ENCODE data around the gene DDAH2.

The DDAH2 gene

DNA sequence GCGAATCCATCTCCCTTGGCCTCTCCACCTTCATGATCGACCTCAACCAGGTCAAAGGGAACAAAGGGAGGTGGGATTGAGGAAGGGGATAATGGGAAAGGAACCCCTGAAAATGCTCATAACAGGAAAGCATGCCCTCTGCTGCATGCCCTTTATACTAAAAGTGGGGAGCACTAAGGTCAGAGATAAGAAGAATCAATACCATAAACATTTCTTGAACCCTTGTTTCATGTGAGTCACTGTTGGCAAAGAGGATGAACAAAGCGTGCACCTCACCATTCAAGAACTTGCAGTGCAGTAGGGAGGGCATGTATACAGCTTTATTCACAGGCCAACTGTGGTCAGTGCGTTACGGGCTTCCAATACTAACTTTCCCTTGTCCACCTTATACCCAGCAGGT, 31.7 kb upstream of the DDAH2 start:
- DNase-seq: no peak

DNA sequence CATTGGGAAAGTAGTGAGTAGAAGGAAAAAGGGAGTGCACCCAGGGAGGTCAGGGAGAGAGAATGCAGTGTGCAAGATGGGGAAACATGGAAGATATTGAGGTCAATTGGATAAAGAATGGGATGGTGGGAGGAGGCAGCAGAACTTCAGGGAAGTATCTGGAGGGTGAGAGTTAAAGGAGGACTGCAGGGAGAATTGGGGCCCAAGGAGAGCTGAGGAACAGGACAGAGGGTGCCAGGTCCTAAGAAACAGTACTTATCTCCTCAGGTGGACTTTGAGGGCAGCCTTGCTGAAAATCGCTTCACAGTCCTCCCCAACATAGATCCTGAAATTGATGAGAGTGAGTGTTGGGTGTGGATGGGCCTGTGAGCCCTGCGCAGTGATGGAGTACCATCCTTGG, 29.2 kb upstream of the DDAH2 start:
- no peak for DNase-seq

DNA sequence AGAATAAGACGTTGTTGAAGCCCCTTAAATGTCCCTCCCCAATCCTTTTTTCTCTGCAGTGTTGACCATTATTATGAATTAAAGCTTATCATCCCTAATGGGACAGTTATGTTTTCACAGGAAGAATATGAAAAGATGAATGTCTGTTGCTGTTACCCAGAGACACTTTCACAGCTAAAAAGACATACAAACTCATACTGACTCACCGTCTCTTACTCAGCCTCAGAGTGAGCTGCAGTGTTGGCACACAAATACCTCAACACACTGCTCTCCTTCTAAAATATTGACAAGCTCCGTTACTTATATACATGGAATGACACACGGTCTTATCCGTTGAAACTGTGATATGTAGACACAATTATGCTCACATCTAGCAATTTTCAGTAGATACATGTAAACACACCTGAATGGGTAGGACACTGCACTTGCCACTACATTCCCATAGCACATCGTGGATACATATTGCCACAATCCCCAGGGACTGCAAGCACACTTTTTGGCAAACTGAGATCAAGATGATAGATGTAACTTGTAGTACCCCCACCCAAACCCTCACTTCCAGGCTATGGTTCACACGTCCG, 23.7 kb upstream of the DDAH2 start:
- no peak for DNase-seq

DNA sequence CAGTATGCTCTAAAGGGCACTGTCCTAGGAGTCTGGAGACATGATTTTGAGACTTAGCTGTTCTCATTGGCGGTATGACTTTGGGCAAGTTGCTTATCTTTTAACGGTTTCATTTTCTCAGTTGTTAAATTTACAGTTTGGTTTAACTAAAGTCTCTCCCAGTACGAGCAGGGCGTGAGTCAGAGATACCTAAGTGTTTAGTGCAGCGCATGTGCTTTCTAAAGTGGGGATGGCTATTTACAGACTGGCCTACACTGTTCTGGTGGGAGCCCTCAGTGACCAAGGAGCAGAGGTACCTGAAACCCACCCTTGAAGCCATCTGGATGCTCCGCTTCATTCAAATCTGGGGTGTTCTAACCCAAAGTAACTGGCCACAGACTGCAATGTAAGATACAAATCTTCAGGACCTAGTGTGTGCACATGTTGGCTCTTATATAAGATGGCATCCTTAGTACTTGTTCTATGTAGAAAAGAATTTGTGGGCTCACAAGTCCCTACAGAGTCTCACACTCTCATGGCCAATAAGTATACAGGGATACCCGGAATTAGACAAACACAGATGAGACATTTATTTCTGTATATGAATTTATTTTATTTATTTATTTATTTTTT, 21.4 kb upstream of the DDAH2 start:
- DNase-seq: no peak

DNA sequence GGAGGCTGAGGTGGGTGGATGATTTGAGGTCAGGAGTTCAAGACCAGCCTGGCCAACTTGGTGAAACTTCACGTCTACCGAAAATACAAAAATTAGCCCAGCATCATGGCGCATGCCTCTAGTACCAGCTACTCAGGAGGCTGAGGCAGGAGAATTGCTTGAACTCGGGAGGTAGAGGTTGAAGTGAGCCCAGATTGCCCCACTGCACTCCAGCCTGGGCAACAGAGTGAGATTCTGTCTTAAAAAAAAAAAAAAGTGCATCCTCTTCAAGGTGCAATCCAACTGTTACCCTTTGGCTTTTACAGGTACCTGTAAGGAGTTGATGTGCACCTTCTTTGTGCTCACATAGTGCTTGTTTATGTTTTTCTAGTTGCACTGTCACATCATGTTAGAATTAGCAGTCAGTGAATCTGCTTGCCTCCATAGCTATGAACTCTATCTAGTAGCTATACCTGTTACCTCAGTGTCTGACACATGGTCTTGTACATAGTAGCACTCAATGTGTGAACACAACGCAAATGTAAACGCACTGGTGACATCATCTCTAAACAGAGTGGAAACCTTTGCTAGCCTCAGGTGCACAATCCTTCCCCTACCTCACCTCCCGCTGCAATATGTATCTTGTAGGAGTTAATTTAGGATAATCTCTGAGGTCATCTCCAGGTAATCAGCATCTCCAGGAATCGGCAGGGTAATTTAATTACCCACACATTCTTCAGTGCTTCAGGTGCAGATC, 20.4 kb upstream of the DDAH2 start:
- no peak for DNase-seq

DNA sequence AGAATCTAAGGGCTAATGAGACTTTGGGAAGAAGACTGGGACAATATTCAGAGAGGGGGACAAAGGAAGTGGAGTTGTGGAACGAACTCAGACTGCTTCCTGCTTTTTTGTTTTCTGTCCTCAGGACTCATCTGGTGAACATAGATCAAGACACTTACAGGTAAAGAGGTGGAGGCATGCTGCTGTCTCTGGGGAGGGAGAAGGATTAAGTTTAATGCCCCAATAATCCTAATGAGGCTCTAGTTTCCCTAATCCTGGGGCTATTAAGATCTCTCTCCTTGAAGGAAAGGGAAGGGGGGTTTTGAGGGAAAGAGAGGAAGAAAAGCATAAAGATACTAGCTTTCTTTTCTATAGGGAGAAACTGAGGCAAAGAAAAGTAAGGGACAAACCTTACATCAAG, 15.3 kb upstream of the DDAH2 start:
- no peak for DNase-seq

DNA sequence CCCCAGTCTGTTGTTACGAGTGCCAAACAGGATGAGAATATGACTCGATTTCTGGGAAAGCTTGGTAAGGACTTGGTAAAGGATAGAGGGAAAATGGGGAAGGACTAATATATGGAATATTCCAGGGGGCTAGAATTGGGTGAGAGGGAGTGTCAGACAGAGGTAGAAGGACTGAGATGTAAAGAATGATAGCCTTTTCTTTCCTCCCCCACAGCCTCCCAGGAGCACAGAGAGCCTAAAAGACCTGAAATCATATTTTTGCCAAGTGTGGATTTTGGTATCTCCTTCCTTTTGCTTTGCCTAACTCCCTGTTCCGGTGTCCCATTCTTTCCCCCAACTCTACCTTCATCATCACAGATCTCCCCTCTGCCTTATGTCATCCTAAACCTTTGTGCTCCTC, 13.8 kb upstream of the DDAH2 start:
- DNase-seq: no peak

DNA sequence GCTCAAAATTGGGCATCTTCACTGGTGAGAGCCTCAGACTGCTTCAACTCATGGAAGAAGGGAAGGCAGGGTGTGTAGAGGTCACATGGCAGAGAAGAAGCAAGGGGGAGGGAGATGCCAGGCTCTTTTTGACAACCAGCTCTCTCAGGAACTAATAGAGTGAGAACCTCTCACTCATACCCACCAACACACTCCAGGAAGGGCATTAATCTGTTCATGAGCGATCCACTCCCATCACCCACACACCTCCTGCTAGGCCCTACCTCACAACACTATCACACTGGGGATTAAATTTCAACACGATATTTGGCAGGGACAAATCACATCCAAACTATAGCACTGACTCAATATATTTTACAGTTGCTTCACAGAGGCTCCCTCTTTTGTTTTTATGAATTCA, 12.7 kb upstream of the DDAH2 start:
- no peak for DNase-seq

DNA sequence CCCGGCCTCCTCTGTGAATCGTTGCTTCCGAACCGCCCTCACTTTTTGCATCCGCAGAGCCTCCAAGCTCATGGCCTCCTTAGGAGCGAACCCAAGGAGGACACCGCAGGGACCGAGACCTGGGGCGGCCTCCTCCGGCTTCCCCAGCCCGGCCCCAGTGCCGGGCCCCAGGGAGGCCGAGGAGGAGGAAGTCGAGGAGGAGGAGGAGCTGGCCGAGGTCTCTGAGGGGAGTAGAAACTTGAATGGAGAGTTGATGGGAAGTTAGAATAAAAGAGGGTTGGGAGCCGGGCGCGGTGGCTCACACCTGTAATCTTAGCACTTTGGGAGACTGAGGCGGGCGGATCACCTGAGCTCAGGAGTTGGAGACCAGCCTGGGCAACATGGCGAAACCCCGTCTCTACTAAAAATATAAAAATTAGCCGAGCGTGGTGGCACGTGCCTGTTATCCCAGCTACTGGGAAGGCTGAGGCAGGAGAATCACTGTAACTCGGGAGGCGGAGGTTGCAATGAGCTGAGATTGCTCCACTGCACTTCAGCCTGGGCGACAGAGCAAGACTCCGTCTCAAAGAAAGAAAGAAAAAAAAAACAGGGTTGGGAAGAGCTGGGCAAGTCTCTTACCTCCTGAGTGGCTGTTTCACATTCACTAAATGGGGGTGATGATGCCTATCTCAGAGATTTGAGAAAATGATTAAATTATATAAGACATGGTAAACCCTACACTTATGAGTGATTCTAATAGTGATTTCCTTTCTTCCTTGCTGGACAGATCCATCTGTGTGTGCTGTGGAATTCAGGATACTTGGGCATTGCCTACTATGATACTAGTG, 11.5 kb upstream of the DDAH2 start:
- no peak for DNase-seq

DNA sequence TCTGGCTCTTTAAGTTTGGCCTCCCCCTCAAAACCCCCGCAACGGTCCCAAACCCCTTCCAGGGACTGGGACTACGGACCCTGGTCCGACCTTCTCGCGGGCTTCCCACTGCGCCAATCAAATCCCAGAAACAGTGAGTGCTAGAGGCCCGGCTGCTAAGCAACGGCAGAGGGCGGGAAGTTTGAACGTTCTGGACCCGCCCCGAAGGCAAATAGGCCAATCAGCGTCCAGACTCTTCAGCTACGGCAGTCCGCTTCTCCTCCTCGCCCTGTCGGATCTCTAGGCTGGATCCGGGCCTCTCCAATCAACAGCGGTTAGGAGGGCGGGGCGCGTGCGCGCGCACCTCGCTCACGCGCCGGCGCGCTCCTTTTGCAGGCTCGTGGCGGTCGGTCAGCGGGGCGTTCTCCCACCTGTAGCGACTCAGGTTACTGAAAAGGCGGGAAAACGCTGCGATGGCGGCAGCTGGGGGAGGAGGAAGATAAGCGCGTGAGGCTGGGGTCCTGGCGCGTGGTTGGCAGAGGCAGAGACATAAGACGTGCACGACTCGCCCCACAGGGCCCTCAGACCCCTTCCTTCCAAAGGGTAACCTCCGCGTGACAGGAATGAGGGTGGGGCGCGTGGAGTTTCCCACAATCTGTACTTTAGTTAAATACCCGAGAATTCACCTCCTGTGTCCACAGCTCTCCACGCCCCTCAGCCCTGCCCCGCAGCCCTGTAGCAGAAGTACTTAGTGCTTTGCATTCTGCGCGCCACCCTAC, 10.7 kb upstream of the DDAH2 start, which contains the start of gene MSH5:
Gene MSH5, plus strand, starts transcription at position 367 of the 758 bp plus-strand sequence. CDS start 462 bp downstream, outside the sequence.
- peak; percentile 97 for DNase-seq

DNA sequence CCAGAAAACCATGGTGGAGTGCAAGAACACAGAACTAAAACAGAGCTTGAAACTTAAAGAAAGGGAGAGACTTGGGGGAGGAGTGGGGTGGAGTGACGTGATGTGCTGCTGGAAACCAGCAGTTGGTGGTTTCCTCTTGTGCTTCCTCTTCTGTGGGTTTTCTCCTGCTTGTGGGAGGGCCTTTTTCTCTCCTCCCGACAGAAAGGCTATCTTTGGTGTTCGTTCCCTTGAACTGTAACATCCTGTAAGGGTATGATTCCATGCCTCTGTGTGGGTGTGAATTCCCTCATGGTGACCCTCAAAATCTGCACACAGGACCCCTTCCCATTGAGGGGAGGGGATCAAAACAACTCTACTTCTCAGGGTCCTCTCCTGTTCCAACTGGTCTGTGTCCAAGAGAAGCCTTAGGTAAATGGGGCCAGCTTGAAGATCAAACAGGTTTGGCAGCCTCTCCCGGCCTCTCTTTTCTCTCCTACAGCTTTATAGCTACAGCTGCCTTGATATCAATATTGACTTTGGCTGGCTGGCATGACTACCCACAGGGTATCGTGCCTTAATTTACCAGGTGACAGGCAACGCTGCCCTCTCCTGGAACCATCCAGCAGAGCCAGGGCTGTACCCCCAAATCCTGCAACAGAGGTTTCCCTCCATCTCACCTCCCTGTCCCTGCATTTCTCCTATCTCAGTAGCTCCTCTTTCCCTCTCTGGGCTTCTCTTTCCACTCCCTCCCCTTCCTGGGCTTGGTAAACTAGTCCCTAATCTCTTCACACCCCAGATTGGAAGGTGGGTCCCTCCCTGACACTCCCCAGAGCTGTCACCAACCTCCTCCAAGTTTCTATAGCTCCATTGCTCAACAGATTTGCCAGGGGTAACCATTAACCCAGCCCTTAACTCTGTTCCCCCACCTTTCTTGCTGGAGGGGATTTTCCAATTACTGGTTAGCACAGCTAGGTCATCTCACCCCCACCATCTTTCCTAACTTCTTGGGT, 9.2 kb upstream of the DDAH2 start:
- DNase-seq: peak; percentile 48

DNA sequence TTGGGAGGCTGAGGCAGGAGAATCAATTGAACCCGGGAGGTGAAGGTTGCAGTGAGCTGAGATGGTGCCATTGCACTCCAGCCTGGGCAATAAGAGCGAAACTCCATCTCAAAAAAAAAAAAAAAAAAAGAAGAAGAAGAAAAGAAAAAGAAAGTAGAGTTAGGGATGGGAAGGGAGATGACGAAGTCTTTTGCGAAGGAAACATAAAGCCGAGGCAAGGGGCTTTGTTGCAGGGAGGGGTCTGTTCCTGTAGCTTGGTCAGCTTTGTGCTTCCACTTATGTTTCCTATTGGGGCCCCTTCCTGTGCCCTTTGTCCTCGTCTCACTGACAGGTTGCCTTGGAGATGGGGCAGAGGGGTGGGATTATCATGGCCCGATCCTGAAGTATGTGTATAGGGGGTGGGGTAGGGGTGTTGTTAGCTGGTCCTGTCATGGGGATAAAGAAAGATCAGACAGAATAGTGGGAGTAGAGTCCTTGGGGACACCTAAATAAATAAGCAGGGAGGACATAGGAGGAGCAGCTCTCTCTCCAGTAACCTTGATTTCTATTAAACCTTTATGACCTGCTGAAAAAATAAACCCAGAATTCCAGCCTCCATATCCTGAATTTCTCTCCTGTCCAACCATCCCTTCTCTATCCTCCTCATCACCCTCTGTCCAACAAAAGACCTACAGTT, 8.4 kb upstream of the DDAH2 start:
- DNase-seq: no peak

DNA sequence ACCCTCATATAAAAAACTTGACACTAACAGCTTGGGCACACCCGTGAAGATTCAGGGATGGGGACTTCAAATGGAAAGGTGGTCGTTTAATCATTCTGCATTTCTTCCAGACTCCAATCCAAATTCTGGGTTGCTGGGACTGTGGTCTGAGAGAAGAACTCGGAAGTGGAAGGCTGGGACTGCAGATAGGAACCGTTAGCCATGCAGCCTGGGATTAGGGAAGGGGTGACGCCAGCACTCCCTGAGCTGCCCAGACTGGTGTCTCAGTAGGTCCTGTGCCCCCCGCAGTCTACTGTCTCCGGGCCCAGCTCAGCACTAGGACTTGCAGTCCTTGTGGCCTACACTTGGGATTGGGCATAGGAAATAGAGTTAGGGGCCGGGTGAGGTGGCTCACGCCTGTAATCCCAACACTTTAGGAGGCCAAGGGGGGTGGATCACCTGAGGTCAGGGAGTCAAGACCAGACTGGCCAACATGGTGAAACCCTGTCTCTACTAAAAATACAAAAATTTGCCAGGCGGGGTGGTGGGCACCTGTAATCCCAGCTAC, 7.7 kb upstream of the DDAH2 start:
- no peak for DNase-seq

DNA sequence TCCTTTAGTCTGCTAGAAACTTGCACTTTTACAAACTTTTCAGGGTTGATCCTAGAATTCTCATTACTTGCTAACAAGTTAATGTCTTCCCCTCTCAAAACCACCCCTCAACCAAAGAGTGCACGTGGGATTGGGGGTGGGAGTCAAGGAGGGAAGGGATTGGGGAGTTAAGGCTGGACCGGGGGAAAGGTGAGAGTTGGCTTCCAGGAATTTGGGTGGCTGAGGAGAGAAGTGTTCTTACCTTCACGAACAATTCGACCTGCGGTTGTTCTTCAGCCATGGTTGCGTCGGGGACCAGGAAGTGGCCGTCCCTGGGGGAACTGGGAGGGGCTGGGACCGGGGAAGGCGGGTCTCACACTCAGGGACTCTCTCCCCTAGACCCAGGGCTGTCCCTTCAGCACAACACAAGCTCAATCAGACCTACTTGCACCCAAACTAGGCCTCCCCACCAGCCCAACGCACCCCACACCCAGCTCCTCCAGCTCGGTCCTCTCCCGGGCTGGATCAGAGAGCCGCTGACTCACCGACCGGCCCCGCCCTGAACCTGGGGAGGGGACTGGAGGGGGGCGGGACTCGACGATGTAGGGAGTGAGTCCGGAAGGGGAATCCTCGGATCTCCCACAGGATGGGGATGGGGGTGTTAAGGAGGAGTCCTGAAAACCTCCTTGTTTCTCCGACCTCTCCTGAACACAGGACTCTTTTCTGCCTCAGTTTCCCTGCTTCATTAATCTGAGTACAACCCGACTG, 7.1 kb upstream of the DDAH2 start, which contains the start of gene CLIC1:
Gene CLIC1, minus strand, starts transcription at position 510 of the 747 bp plus-strand sequence. Its CDS starts 230 bp downstream, at position 280.
- peak; percentile 56 for DNase-seq

DNA sequence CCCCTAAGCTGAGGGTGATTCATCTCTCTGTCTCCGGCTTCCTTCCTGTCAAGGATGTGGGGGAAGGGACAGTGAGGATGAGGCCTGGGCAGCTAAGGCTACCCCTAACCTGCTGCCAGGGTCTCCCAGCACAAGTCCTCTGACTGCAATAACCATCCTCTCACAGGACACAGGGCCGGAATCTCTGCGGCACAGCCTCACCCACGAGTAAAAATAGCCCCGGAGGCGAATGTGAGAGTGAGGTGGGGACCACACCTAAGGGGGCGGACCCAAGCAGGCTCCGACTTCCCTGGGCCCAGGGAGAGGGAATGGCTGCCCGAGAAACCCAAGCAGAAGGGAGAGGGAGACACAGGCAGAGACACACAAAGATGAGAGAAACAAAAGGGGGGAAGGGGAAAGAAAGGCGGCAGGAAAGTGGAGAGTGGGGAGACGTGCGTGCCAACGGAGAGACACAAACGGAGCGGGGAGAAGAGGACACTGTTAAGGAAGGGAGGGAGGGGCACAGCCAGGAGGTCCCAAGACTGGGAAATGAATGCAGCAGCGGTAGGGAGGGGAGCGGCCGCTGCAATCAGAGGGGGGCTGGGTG, 5.8 kb upstream of the DDAH2 start:
- no peak for DNase-seq

DNA sequence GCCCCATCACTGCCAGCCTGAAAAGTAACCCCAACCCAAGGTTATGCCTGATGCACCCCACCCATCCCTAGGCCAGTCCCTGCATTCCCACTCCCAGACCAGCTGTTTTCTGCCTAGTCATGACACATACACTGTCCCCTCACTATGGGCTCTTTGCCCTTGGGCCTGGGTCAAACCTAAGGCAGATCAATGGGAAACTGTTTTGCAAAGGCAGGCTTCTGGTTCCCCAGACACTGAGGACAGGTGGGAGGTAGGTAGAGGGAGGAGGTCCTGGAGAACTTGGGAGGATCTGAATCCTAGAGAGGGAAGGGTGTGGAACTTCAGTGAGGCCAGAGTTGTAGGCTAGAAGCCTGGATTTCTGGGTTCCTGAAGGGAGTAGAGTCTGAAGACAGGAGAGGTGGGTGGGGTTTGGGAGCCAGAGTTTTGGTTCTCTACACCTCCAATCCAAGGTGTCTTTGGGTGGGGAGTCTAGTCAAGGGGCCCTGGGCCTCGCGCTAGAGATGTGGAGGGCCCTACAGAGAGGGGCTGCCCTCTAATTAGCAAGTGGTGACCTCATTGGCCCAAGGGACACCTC, 5.2 kb upstream of the DDAH2 start:
- DNase-seq: no peak

DNA sequence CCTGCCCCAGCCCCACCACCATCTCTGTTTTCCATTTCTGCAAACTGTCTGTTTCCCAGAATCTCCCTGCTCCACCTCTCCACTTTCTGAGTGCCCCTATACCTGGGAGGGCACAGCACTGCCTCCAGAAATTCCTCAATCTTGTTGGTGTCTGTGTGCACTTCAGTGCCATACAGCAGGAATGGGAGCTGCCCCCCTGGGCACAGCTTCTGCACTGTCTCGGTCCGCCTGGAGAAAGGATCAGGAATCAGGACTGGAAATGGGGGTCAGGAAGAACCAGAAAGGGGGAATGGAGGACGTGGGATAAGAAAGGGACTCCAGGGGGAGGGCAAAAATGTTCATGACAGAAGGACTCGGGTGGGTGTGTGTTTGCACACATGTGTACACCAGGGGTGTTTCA, 4.6 kb upstream of the DDAH2 start:
- no peak for DNase-seq

DNA sequence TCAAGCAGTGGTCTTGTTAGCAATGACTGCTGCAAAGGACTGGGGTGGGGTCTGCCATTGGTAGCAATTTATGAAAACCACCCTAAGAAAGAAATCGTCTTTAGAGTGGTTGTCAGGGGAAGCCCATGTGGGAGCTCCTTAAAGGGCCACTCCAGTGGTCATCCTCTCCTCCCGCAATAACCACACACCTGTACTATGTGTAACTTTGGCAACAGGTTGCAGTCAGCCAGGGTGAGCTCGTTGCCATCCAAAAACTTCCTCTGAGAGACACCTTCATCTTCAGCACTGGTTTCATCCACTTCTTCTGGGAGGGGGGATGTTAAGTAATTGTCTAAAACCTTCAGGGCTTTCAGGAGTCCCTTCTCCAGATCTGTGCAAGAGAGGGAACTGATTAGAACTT, 2.9 kb upstream of the DDAH2 start:
- DNase-seq: no peak

DNA sequence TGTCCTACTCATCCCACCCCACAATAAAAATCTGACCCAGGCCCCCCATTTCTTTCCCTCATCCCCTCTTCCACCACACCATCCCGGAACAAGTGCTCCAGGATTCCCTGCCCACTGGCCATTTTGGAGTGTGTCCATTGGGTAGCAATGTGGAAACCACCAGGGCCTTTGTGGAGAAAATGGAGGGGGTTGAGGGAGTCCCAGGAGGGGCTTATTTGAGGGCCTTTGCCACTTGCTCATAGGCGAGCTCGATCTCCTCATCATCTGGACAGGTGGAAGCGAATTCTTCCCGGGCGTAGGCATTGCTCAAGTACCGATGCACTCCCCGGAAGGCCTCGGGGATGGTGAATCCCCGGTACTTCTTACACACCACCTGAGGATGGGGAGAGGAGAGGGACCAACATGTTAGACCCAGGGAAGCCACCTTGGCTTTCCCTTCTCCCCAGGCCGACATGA, 1.6 kb upstream of the DDAH2 start:
- DNase-seq: no peak

Measured in NCI-H526 treated with DMSO at 0.1 percent for 48 hours (cell line).